NT2/D1 (cell line): Measurements from ENCODE around the gene ANKMY2.

ENCODE experiments used
- YY1 ChIP-seq: IDR thresholded peaks from 2 replicates; pipeline ENCODE4 v1.6.1; 2011; ENCODE audit not compliant: insufficient read length, insufficient read depth
- ZNF274 ChIP-seq: IDR thresholded peaks from 2 replicates; pipeline ENCODE4 v1.6.1; 2011; ENCODE audit warnings: mild to moderate bottlenecking, low read depth, low read length

DNA sequence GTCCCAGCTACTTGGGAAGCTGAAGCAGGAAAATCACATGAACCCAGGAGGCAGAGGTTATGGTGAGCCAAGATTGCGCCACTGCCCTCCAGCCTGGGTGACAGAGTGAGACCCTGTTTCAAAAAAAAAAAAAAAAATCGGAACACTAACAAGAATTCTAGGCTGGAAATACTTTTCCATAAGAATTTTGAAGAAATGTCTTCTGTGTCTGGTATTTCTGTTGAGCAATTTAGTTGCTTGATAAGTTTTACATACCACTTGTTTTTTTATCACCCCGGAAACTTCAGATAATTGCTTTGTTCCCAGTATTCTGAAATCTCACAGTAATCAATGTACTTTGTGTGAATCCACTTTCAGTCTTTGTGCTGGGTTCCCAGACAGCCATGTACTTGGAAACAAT lies 26.3 kb upstream of the ANKMY2 start:
- TF ChIP-seq YY1 (no peak), ZNF274 (no peak)
